NCI-H1417 treated with DMSO at 0.1 percent for 48 hours (cell line): ENCODE measurements around the gene SOSTDC1.

Source experiments
- DNase-seq: peaks from one replicate; lab custom pipeline; 2025; lab: John Stamatoyannopoulos, UW

SOSTDC1 gene

GRCh38 chr7:16419859-16420258 lies 45.7 kb downstream of the SOSTDC1 start:
- DNase-seq = no peak

- no peak for DNase-seq
Observed at GRCh38 chr7:16419126-16419525, 46.4 kb downstream of the SOSTDC1 start.

DNA sequence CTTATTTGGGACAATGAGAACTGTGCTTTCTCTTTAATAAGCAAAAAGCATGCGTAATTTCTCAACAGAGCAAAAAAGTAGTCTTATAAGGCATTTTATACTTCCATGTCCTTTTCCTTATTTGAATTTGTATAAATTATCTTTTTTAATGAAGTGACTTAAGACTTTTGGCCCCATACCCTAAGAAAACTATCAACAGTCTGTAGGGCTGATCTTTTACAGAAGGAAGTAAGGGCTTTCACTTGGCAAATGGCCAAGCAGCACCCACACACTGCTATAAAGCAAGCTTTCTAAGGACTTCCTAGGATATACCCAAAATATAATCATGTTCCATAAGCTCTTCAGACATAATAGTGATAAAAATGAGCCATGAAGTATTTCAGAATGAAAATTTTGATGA lies 47.6 kb downstream of the SOSTDC1 start:
- DNase-seq = no peak

DNA sequence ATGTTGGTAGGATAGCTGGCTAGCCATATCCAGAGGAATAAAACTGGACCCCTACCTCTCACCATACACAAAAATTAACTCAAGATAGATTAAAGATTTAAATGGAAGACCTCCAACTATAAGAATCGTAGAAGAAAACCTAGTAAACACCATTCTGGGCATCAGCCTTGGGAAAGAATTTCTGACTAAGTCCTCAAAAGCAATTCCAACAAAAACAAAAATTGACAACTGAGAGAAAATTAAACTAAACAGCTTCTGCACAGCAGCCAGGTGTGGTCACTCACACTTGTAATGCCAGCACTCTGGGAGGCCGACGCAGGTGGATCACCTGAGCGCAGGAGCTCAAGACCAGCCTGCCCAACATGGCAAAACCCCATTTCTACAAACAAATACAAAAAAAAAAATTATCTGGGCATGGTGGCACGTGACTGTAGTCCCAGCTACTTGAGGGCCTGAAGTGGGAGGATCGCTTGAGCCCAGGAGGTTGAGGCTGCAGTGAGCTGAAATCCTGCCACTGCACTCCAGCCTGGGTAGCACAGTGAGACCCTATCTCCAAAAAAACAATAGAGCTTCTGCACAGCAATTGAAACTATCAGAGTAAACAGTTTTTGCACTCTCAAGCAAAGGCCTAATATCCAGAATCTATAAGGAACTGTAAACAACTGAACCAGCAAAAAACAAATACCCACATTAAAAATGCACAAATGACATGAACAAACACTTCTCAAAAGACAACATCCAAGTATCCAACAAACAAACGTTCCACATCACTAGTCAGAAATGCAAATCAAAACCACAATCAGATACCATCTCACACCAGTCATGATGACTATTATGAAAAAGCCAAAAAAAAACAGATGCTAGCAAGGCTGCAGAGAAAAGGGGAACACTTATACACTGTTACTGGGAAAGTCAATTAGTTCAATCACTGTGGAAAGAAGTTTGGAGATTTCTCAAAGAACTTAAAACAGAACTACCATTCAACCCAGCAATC lies 49.0 kb downstream of the SOSTDC1 start:
- DNase-seq = no peak

DNA sequence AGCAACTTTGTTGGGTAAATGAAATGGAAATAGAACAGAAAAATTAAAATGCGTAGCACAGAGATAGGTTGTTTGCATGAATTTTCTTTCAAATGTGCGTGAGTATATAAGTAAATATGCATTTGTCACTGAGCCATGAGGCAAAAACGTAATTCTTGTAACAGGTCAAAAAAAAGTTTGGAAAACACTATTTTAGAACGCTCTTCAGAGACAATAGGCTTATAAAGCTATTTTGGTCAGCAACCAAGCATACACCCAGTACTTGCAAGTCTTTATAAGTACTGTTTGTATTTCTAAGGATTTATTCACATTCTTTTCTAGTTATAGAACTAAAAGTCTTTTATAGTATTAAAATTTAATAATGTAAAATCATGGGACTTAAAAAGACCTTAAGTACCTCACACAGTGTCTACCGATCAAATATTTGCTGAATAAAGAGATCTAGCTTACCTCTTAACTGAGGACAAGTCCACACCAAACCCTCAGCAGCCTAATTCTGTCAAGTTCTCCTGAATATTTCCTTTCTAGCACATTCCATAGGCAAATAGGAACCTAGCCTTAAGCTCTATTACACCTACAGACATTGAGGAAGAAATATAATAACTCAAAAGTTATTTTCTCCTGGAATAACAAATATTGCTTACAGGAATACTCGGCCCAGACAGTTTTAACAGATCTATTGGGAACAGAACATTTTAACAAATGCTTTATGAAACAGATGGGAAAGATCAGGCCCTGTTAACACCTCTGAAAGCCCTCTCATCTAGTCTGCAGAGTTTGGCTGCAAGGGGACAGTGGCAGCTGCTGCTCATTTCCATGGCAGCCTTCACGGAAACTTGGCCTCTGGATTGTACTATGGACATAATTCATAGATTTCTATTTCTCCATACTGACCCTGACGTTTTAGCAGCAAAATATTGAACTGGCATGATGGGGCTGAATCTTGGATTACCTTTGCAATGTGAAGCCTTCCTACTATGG lies 53.0 kb downstream of the SOSTDC1 start:
- DNase-seq = no peak
